Stimulated activated CD8-positive, alpha-beta memory T cell treated with anti-CD3 and anti-CD28 coated beads, Interleukin-4, amount 100 ng/mL, for 4 hours (primary cell): ENCODE results near the gene SPTLC3.
"Not testable (repeated sequence)": the region's sequence is repeated elsewhere in the genome, so short reads cannot be mapped to it uniquely, and the experiment has no call there.

ENCODE experiments used
- DNase-seq, 2 donors: peaks; one replicate each; pipeline ENCODE4 v3.0.0-alpha.2; 2020; ENCODE audit warnings: low read depth in 2 of 2, low spot score in 1 of 2

Gene SPTLC3

GRCh38 chr20:13008761-13009681, at the start of gene SPTLC3:
Gene SPTLC3, plus strand, starts transcription at chr20:13008972. Its CDS starts 296 bp downstream, at chr20:13009268.
- DNase-seq, result no peak

- no peak for DNase-seq
Measured at GRCh38 chr20:12961725-12962124, 47.0 kb upstream of the SPTLC3 start.

- no peak for DNase-seq
Measured at GRCh38 chr20:12962895-12963294, 45.9 kb upstream of the SPTLC3 start.

GRCh38 chr20:12963416-12963815, 45.4 kb upstream of the SPTLC3 start:
- DNase-seq, result no peak

GRCh38 chr20:12965212-12965869, 43.4 kb upstream of the SPTLC3 start:
- DNase-seq, result no peak

- no peak for DNase-seq
Measured at GRCh38 chr20:12965870-12966251, 42.9 kb upstream of the SPTLC3 start.

GRCh38 chr20:12966468-12967085, 42.2 kb upstream of the SPTLC3 start:
- no peak for DNase-seq

- DNase-seq, result no peak
Measured at GRCh38 chr20:12967932-12968331, 40.8 kb upstream of the SPTLC3 start.

GRCh38 chr20:12968472-12968871, 40.3 kb upstream of the SPTLC3 start:
- DNase-seq, result no peak

- DNase-seq, result no peak
Measured at GRCh38 chr20:12969071-12969669, 39.6 kb upstream of the SPTLC3 start.

- no peak for DNase-seq
Measured at GRCh38 chr20:12970372-12970821, 38.4 kb upstream of the SPTLC3 start.

- no peak for DNase-seq
Measured at GRCh38 chr20:12975833-12976608, 32.8 kb upstream of the SPTLC3 start.

- DNase-seq, result no peak
Measured at GRCh38 chr20:12976720-12977309, 32.0 kb upstream of the SPTLC3 start.

GRCh38 chr20:12977328-12978125, 31.2 kb upstream of the SPTLC3 start:
- no peak for DNase-seq

- DNase-seq, result no peak
Measured at GRCh38 chr20:12978126-12978394, 30.7 kb upstream of the SPTLC3 start.

GRCh38 chr20:12978613-12979495, 29.9 kb upstream of the SPTLC3 start:
- no peak for DNase-seq

- DNase-seq, result not testable (repeated sequence)
Measured at GRCh38 chr20:12979713-12980112, 29.1 kb upstream of the SPTLC3 start.

- DNase-seq, result no peak
Measured at GRCh38 chr20:12982098-12982497, 26.7 kb upstream of the SPTLC3 start.
